ENCODE measurements around the gene SFXN3.

DNA sequence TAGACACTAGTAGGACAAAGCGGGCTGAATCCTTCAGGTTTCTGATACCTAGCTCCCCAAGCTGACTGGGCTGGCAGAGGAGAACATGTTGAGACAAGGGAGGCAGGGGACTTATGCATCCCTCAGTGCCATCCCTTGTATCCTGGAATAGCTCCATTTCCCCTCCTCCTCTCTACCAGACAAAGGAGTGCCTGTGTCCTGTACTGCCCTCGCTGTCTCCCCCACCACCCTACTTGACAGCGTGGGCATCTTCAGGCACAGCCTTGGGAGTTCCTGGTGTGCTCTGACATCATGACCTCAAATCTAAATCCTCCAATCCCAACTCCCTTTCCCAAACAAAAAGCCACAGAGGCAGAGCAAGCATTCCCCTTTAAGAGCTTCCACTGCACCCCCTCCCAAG lies 9.0 kb downstream of the SFXN3 start:
- TF ChIP-seq, protein P1, sequence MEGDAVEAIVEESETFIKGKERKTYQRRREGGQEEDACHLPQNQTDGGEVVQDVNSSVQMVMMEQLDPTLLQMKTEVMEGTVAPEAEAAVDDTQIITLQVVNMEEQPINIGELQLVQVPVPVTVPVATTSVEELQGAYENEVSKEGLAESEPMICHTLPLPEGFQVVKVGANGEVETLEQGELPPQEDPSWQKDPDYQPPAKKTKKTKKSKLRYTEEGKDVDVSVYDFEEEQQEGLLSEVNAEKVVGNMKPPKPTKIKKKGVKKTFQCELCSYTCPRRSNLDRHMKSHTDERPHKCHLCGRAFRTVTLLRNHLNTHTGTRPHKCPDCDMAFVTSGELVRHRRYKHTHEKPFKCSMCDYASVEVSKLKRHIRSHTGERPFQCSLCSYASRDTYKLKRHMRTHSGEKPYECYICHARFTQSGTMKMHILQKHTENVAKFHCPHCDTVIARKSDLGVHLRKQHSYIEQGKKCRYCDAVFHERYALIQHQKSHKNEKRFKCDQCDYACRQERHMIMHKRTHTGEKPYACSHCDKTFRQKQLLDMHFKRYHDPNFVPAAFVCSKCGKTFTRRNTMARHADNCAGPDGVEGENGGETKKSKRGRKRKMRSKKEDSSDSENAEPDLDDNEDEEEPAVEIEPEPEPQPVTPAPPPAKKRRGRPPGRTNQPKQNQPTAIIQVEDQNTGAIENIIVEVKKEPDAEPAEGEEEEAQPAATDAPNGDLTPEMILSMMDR (IDR thresholded peaks at IDR 0.05): no peak
- TF ChIP-seq EZH2 (IDR thresholded peaks at IDR 0.05): no peak
- TF ChIP-seq EZH2phosphoT487 (IDR thresholded peaks at IDR 0.05): no peak
